Mesenteric fat pad (tissue), 1 donor: ENCODE measurements around the gene RNF212. TPM values are rescaled to one million over a fixed set of nuclear protein-coding genes. Genes with fewer than 3 reads are reported as not detected.

Source experiments
- DNase-seq: peaks from one replicate; pipeline ENCODE4 v3.0.0-alpha.2; 2020; ENCODE audit warnings: low spot score
- total RNA-seq: library from RNA; stranded (reverse); fragmentation: NEBNext Ultra II Directional; extraction: Animal tissue kit (Norgen Biotek cat#: 25700); gene quantifications from one replicate; pipeline ENCODE4 v1.2.1, GENCODE V29; 2021
- donor health status: DM: yes; HTN: yes; CAD: no.

Gene RNF212
- total RNA-seq, 1 donor from 2014 or later, result 4.2 TPM

- no peak for DNase-seq
Observed at GRCh38 chr4:1022051-1022738, 91.2 kb downstream of the RNF212 start.

Other genes with a start within 250 kb of the RNF212 start
- 91.3 TPM for gene GAK, start 181.2 kb downstream of the RNF212 start, total RNA-seq
- 27.7 TPM for gene TMEM175, start 181.1 kb downstream of the RNF212 start, total RNA-seq
- gene DGKQ, start 140.0 kb downstream of the RNF212 start, total RNA-seq, result 10.1 TPM
- gene IDUA, start 126.5 kb downstream of the RNF212 start, total RNA-seq, result 34.7 TPM
- gene SLC26A1, start 120.2 kb downstream of the RNF212 start, total RNA-seq, result 0.22 TPM
- 54.1 TPM for gene FGFRL1, start 101.9 kb downstream of the RNF212 start, total RNA-seq
- 27.3 TPM for gene SPON2, start 59.0 kb upstream of the RNF212 start, total RNA-seq
- 147 TPM for gene CTBP1, start 135.6 kb upstream of the RNF212 start, total RNA-seq
- gene MAEA, start 176.3 kb upstream of the RNF212 start, total RNA-seq, result 46.8 TPM
- 19.0 TPM for gene UVSSA, start 233.6 kb upstream of the RNF212 start, total RNA-seq